Kidney (tissue), 14 donors: Measurements from ENCODE around the gene NUP98. TPM values are rescaled to one million over a fixed set of nuclear protein-coding genes. Genes with fewer than 3 reads are reported as not detected.

ENCODE experiments used
- DNase-seq, 5 donors: peaks; one replicate each; pipeline ENCODE4 v3.0.0-alpha.2; 2013 to 2020
- FAIRE-seq: peaks from 2 replicates; lab custom pipeline; 2012; peaks lifted over from hg19 to GRCh38; lab: Jason Lieb, UNC
- H3K27ac ChIP-seq, 2 donors: one replicate each; pipeline ENCODE4 v1.7.0; 2013; ENCODE audit warnings: low read depth in 2 of 2, low read length in 2 of 2, inconsistent platforms in 1 of 2
- H3K27me3 ChIP-seq: one replicate; pipeline ENCODE4 v1.7.1; 2013; ENCODE audit warnings: low read length, inconsistent platforms; ENCODE audit not compliant: control insufficient read depth, insufficient read depth
- H3K36me3 ChIP-seq, 3 donors: one replicate each; pipeline versions ENCODE4 v1.7.0 to v1.7.1; 2013; ENCODE audit warnings: low read length in 3 of 3, control low read depth in 1 of 3, inconsistent platforms in 1 of 3; ENCODE audit not compliant: insufficient read depth in 3 of 3, control insufficient read depth in 2 of 3
- H3K4me1 ChIP-seq, 3 donors: one replicate each; pipeline versions ENCODE4 v1.7.0 to v1.7.1; 2013; ENCODE audit warnings: low read length in 3 of 3, inconsistent platforms in 1 of 3, low read depth in 1 of 3; ENCODE audit not compliant: control insufficient read depth in 2 of 3, insufficient read depth in 2 of 3
- H3K4me3 ChIP-seq, 3 donors: one replicate each; pipeline versions ENCODE4 v1.7.0 to v1.8.1; 2013; ENCODE audit warnings: low read length in 3 of 3, control low read depth in 1 of 3, inconsistent platforms in 1 of 3
- H3K9ac ChIP-seq, 3 donors: one replicate each; pipeline versions ENCODE4 v1.7.0 to v1.7.1; 2013; ENCODE audit warnings: low read length in 3 of 3, control low read depth in 1 of 3, inconsistent platforms in 1 of 3
- H3K9me3 ChIP-seq, 3 donors: one replicate each; pipeline versions ENCODE4 v1.7.0 to v1.7.1; 2013; ENCODE audit warnings: low read length in 3 of 3, control low read depth in 1 of 3, inconsistent platforms in 1 of 3; ENCODE audit not compliant: control insufficient read depth in 2 of 3, insufficient read depth in 1 of 3
- intact Hi-C: fragments of 100-400 bp; cut with DNase I; formaldehyde crosslinking; loops from one replicate; pipeline ENCODE4 v1.11.1; 2022
- polyA plus RNA-seq: library from polyadenylated mRNA; stranded (reverse); fragments of 350-450 nt; fragmentation: Illumina TruSeq; extraction: RNeasy Lipid Tissue Mini Kit (QIAGEN cat#74804); gene quantifications from one replicate; pipeline ENCODE4 v1.2.3, GENCODE V29; 2014; ENCODE audit warnings: low read depth, low replicate concordance; ENCODE audit not compliant: insufficient read depth
- total RNA-seq: library from RNA; stranded (reverse); fragmentation: NEBNext Ultra II Directional; extraction: Animal tissue kit (Norgen Biotek cat#: 25700); gene quantifications from one replicate; pipeline ENCODE4 v1.2.1, GENCODE V29; 2021
- TF ChIP-seq, protein P1 (sequence below): IDR thresholded peaks from 3 replicates; pipeline ENCODE4 v1.5.1; 2012; ENCODE audit warnings: mild to moderate bottlenecking, moderate library complexity, borderline replicate concordance; ENCODE audit not compliant: insufficient read depth; ENCODE audit errors: extremely low read depth
- donor health status: control.
- donor health status: control.
- donor health status: control.
- donor health status: control.
- donor health status: control.
- donor health status: DM: yes; HTN: yes; CAD: no.
- donor health status: Normal renal cell carcinoma (clear cell type).

Gene NUP98
- total and polyA plus RNA-seq, 2 donors from 2014 or later = 23.8 to 67.6 TPM

DNA sequence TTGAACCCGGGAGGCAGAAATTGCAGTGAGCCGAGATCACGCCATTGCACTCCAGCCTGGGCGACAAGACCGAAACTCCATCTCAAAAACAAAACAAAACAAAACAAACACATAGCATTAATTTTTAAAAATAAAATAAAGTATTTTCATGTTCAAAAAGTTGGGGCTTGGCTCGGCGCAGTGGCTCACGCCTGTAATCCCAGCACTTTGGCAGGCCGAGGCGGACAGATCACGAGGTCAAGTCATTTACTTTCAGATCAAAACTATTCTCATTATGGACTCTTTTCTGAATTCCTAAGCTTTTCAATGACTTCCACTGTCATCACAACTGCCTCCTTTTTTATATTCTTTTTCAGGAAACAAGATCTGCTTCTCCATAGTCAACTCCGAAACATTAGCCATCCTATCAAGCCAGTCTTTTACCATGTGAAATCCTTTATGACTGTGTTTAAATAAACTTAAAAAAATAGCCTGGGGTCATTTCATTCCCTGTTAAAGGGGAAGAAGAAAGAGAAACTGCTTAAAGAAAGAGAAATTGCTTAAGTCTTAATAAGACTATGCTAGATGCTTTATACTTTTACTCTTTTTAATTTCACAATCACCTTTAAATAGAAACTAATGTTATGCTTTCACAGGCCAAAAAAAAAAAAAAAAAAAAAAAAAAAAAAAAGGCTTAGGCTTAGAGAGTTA, 113.1 kb downstream of the NUP98 start:
- no peak overlapping the region for H3K4me3 ChIP-seq
- FAIRE-seq = no peak
- H3K4me1 ChIP-seq = no peaks in the 10 kb centered on the region
- TF ChIP-seq, protein P1, sequence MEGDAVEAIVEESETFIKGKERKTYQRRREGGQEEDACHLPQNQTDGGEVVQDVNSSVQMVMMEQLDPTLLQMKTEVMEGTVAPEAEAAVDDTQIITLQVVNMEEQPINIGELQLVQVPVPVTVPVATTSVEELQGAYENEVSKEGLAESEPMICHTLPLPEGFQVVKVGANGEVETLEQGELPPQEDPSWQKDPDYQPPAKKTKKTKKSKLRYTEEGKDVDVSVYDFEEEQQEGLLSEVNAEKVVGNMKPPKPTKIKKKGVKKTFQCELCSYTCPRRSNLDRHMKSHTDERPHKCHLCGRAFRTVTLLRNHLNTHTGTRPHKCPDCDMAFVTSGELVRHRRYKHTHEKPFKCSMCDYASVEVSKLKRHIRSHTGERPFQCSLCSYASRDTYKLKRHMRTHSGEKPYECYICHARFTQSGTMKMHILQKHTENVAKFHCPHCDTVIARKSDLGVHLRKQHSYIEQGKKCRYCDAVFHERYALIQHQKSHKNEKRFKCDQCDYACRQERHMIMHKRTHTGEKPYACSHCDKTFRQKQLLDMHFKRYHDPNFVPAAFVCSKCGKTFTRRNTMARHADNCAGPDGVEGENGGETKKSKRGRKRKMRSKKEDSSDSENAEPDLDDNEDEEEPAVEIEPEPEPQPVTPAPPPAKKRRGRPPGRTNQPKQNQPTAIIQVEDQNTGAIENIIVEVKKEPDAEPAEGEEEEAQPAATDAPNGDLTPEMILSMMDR = no peak
- no peaks in the 10 kb centered on the region for H3K9me3 ChIP-seq
- no peak for DNase-seq
- no peak overlapping the region for H3K9ac ChIP-seq
- intact Hi-C loops = no loop called here
- H3K27ac ChIP-seq = no peak overlapping the region
- H3K36me3 ChIP-seq = peaks cover 17 to 45% (median 38%) of the 10 kb centered on the region in 3 donors
- H3K27me3 ChIP-seq = no peaks in the 10 kb centered on the region

DNA sequence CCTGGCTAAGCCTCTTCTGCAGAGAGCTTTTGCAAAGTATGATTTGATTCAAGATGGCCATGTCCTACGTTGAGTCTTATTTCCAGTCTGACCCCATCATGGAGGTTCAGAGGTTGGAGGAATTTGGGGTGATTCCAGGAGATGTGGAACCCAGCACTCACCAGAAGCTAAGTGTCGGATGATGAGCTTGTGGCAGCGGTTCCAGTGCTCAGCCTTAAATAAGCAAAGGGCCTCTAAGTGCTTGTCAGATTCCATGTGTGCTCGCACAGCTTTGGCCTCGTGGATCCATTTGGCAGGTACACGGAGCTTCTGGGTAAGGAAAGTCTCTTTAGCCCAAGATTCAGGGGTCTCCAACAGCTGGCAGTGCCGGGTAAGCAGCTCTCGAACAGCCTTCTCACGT, 114.3 kb downstream of the NUP98 start:
- TF ChIP-seq, protein P1 = no peak
- Histone ChIP-seq H3K4me1 (no peaks in the 10 kb centered on the region), H3K27me3 (no peaks in the 10 kb centered on the region), H3K9ac (no peak overlapping the region), H3K9me3 (no peaks in the 10 kb centered on the region), H3K36me3 (peaks cover 27 to 48% (median 45%) of the 10 kb centered on the region in 3 donors), H3K4me3 (no peak overlapping the region), H3K27ac (no peak overlapping the region)
- intact Hi-C loops = no loop called here
- DNase-seq = no peak
- no peak for FAIRE-seq

DNA sequence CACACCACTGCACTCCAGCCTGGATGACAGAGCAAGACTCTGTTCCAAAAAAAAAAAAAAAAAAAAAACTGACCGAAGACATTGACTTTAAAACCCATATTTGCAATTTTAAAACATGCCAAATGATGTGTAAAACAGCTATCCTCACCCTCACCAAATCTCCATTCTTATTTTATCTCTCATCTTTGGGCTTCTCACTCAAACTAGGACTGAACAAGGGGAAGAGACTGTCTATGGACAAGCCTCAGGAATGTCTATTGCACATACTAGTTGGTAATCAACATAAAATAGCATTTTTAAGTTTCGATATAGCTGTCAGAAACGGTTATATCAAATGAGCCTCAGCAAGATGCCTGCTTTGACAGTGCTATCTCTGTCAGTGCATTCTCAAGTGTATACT, 118.3 kb downstream of the NUP98 start:
- Histone ChIP-seq H3K9me3 (no peaks in the 10 kb centered on the region), H3K4me1 (no peaks in the 10 kb centered on the region), H3K27me3 (no peaks in the 10 kb centered on the region), H3K9ac (no peak overlapping the region), H3K36me3 (peaks cover 27 to 58% (median 52%) of the 10 kb centered on the region in 3 donors), H3K27ac (no peak overlapping the region), H3K4me3 (no peak overlapping the region)
- intact Hi-C loops = no loop called here
- no peak for DNase-seq
- TF ChIP-seq, protein P1 = no peak
- no peak for FAIRE-seq

DNA sequence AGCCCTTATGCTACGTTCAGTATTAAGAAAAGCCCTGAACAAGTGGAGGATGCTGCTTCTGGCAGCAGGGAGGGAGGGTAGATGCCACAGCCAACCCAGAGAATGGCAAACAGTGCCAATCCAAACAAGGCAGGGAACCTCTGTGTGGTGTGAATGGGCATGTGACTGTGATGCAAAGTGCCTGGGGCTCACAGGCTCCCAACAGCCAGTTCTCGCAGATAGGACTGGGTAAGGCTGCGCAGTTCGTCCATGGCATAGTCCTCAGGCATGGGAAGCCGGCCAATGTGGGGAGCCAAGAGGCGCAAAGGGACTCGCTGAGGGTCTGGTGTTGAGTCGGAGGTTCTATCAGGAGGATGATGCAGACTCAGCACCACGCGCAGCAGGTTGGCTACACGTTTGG, 121.4 kb downstream of the NUP98 start:
- Histone ChIP-seq H3K4me3 (no peak overlapping the region), H3K27ac (no peak overlapping the region), H3K9ac (no peak overlapping the region), H3K4me1 (no peaks in the 10 kb centered on the region), H3K9me3 (no peaks in the 10 kb centered on the region), H3K36me3 (peaks cover 22 to 52% (median 37%) of the 10 kb centered on the region in 3 donors), H3K27me3 (no peaks in the 10 kb centered on the region)
- intact Hi-C loops = no loop called here
- no peak for FAIRE-seq
- TF ChIP-seq, protein P1 = no peak
- DNase-seq = no peak
